Panc1 (cell line): ENCODE data around the gene NFKB2. TPM values are rescaled to one million over a fixed set of nuclear protein-coding genes. Genes with fewer than 3 reads are reported as not detected.

Source experiments
- ATAC-seq: fragments of 200-7000 bp; cut with Tn5 transposase; 2 replicates; pipeline ENCODE4 v1.9.1; 2020; ENCODE audit warnings: mild to moderate bottlenecking, moderate library complexity
- BruUV-seq: library from RNA; stranded (reverse); fragments of 400-500 nt; replicated peaks from 2 replicates; lab custom pipeline; 2021; lab: Mats Ljungman, UMichigan
- CTCF ChIA-PET: fragments of 300-600 bp; sonication (Branson Sonifier 250); formaldehyde crosslinking; loops from one replicate; lab custom pipeline; 2022; ENCODE audit warnings: antibody characterized with exemption; lab: Charles Lee
- POLR2A ChIA-PET: fragments of 300-600 bp; sonication (Branson Sonifier 250); formaldehyde crosslinking; loops from one replicate; lab custom pipeline; 2022; ENCODE audit warnings: antibody characterized with exemption; lab: Charles Lee
- DNase-seq: peaks from one replicate; pipeline ENCODE4 v3.0.0-alpha.2; 2010; ENCODE audit warnings: low read depth, low spot score
- H3K27ac ChIP-seq: 2 replicates; pipeline ENCODE4 v1.5.1; 2011; ENCODE audit warnings: mild to moderate bottlenecking, low read length, inconsistent platforms
- H3K27me3 ChIP-seq: fragments of 200-500 bp; sonication (Bioruptor generic); 2 replicates; pipeline ENCODE4 v1.6.0; 2014; ENCODE audit warnings: low read length, inconsistent platforms; ENCODE audit not compliant: control insufficient read depth, insufficient read depth
- H3K36me3 ChIP-seq: fragments of 200-500 bp; sonication (Bioruptor generic); 2 replicates; pipeline ENCODE4 v1.5.1; 2014; ENCODE audit warnings: inconsistent platforms, mild to moderate bottlenecking, low read length, moderate library complexity; ENCODE audit not compliant: control insufficient read depth, insufficient read depth
- H3K4me1 ChIP-seq: 2 replicates; pipeline ENCODE4 v1.5.1; 2011; ENCODE audit warnings: inconsistent platforms, mild to moderate bottlenecking, low read length, moderate library complexity; ENCODE audit not compliant: control insufficient read depth, insufficient read depth
- H3K4me3 ChIP-seq, 2 experiments: 2 replicates each; pipeline ENCODE4 v1.5.1; 2011 to 2012; ENCODE audit warnings: low read depth in 2 of 2, low read length in 2 of 2, mild to moderate bottlenecking in 2 of 2, inconsistent platforms in 1 of 2, moderate library complexity in 1 of 2
- H3K9me3 ChIP-seq: fragments of 200-500 bp; sonication (Bioruptor generic); 2 replicates; pipeline ENCODE4 v1.5.1; 2014; ENCODE audit warnings: low read depth, mild to moderate bottlenecking, inconsistent platforms, low read length, moderate library complexity; ENCODE audit not compliant: control insufficient read depth, insufficient read depth
- POLR2AphosphoS5 ChIP-seq: IDR thresholded peaks from 2 replicates; pipeline ENCODE4 v1.6.1; 2012; ENCODE audit warnings: mild to moderate bottlenecking, low read depth, low read length, moderate library complexity
- SIN3A ChIP-seq: IDR thresholded peaks from 2 replicates; pipeline ENCODE4 v1.6.1; 2012; ENCODE audit warnings: low read depth, mild to moderate bottlenecking, low read length, moderate library complexity, borderline replicate concordance; ENCODE audit not compliant: insufficient read depth
- TCF7L2 ChIP-seq: IDR thresholded peaks from 2 replicates; pipeline ENCODE4 v1.6.1; 2011; ENCODE audit warnings: mild to moderate bottlenecking, low read depth, low read length, inconsistent platforms
- in situ Hi-C: cut with HindIII; loops from 2 replicates; pipeline ENCODE4 v1.10.0; 2016; ENCODE audit warnings: low sequenced_read_pairs, low pct_unique_long_range_greater_than_20kb
- intact Hi-C: fragments of 100-400 bp; cut with micrococcal nuclease; formaldehyde crosslinking; loops from one replicate; pipeline ENCODE4 v1.10.0; 2022; ENCODE audit not compliant: unreplicated experiment
- total RNA-seq: library from RNA; stranded (reverse); gene quantifications from one replicate; pipeline ENCODE4 v1.2.1, GENCODE V29; 2021; ENCODE audit not compliant: unreplicated experiment
- TF ChIP-seq, protein P1 (sequence below), 2 experiments: IDR thresholded peaks; 2 replicates each; pipeline ENCODE4 v1.6.1; 2011 to 2012; ENCODE audit warnings: low read depth in 2 of 2, control low read depth in 1 of 2, low read length in 1 of 2, mild to moderate bottlenecking in 1 of 2, moderate library complexity in 1 of 2; ENCODE audit not compliant: insufficient read depth in 1 of 2

NFKB2 gene
- total RNA-seq, 1 experiment from 2014 or later, result 105 TPM

DNA sequence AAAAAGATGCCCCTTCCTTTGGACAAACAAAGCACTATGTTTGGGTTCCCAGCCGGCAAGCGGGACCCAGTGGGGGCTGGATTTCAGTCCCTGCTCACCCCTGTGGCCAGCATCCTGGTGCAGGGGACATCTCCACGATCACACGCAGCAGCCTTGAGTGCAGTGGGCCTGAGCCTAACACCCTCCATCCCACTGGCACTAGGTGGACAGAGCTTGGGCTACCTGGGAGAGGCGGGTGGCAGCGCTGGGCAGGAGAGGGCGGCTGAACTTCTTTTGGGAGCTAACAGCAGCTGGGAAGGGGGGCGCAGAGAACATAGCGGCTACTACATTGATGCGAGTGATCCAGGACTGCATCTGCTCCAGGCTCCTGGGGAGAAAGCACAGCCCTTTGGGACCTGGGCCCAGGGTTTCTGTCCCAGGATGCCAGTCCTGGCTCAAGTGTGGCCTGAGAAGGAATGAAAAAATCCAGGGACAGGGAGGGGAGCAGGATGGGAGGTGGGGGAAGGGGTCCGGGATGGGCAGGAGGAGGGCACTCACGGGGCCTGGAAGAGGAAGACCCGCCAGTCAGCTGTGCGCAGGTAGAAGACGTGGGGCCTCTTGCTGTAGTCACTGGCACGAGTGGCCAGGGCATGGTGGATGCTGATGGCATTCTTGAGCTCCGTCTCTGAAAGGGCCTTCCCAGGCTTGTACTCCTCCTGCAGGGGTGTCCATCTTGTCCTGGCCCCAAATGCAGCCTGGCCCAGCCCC lies 9.0 kb downstream of the NFKB2 start:
- Histone ChIP-seq H3K27me3 (no peaks in the 10 kb centered on the region), H3K9me3 (no peaks in the 10 kb centered on the region), H3K4me3 (no peak overlapping the region), H3K36me3 (peaks cover 2% of the 10 kb centered on the region; the same call in 1 of the 2 replicates), H3K27ac (no peak overlapping the region), H3K4me1 (peaks cover 27% of the 10 kb centered on the region)
- no TSS peak for BruUV-seq
- TF ChIP-seq SIN3A (no peak), POLR2AphosphoS5 (peak; percentile 31; the same call in 1 of the 2 replicates)
- CTCF ChIA-PET, result interaction anchor here (0.7 to 1.4 kb wide), 6 partner anchors 8 to 21 kb away, joined by 4 to 14 read pairs (median 6); partner anchors contain the start of gene FBXL15
- DNase-seq, result no peak
- in situ Hi-C loops (no loop called here), intact Hi-C loops (loop anchor here (5.0 kb wide), 1 partner anchor 177 kb away; the partner anchor contains the start of gene ELOVL3)
- POLR2A ChIA-PET, result no interaction called here
- no peak for ATAC-seq

DNA sequence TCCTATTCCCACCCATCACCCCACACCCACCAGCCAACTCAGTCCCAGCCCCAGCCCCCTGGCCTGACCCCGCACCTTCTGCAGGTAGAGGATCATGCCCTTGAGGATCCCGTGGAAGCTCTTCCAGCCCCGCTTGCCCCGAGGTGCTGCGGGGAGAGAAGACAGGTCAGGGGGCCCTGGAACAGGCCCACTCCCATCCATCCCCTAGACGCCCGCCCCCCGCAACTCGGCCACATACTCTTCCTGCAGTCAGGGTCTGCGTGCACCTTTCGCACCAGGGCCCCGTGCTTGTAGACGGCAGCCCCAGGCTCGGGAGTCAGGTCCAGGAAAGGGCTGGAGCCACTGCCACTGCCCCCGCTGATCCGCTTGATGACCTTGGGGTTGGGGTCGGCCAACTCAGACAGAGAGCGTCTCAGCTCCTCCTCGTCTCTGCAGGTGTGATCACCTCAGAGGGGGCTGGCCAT lies 9.6 kb downstream of the NFKB2 start:
- 0 out of 2 replicates have a peak, but pooled peaks cover 2% of the 10 kb centered on the region for H3K27me3 ChIP-seq
- intact Hi-C loops, result no loop called here
- CTCF ChIA-PET, result interaction anchor here (0.9 to 1.0 kb wide), 2 partner anchors 8 to 21 kb away, joined by 4 to 10 read pairs; no protein-coding TSS in a partner anchor
- TF ChIP-seq TCF7L2 (no peak), POLR2AphosphoS5 (peak; percentile 49)
- no peak for ATAC-seq
- H3K9me3 ChIP-seq, result no peaks in the 10 kb centered on the region
- H3K4me3 ChIP-seq, result no peak overlapping the region
- H3K27ac ChIP-seq, result no peak overlapping the region
- H3K4me1 ChIP-seq, result peaks cover 23% of the 10 kb centered on the region
- no peak for DNase-seq
- no TSS peak for BruUV-seq
- in situ Hi-C loops, result no loop called here
- H3K36me3 ChIP-seq, result peaks cover 2% of the 10 kb centered on the region; the same call in 1 of the 2 replicates
- POLR2A ChIA-PET, result no interaction called here

DNA sequence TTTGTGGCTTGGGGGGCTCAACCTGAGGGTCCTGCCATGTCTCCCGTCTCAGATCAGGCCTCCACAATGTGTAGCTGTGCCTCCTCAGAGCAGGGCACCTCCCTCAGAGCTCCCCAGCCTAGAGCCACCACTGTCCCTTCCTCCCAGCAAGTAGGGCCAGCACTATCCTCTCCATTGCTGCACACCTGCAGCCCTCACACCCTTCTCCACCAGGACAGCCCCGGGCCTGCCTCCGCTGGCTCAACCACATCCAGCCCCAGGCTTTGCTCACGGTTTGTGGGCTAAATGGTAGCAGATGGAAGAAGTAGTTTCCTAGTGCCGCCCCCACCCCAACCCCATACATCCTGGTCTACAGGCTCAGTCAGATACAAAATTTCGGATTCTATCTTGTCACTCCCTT lies 10.1 kb downstream of the NFKB2 start:
- POLR2A ChIA-PET, result interaction anchor here (0.7 kb wide), 1 partner anchor 174 kb away, joined by 3 read pairs; no protein-coding TSS in a partner anchor
- CTCF ChIA-PET, result interaction anchor here (1.0 kb wide), 1 partner anchor 20 kb away, joined by 10 read pairs; no protein-coding TSS in a partner anchor
- no TSS peak for BruUV-seq
- TF ChIP-seq TCF7L2 (no peak), POLR2AphosphoS5 (no peak; the same call in 1 of the 2 replicates)
- TF ChIP-seq, protein P1, sequence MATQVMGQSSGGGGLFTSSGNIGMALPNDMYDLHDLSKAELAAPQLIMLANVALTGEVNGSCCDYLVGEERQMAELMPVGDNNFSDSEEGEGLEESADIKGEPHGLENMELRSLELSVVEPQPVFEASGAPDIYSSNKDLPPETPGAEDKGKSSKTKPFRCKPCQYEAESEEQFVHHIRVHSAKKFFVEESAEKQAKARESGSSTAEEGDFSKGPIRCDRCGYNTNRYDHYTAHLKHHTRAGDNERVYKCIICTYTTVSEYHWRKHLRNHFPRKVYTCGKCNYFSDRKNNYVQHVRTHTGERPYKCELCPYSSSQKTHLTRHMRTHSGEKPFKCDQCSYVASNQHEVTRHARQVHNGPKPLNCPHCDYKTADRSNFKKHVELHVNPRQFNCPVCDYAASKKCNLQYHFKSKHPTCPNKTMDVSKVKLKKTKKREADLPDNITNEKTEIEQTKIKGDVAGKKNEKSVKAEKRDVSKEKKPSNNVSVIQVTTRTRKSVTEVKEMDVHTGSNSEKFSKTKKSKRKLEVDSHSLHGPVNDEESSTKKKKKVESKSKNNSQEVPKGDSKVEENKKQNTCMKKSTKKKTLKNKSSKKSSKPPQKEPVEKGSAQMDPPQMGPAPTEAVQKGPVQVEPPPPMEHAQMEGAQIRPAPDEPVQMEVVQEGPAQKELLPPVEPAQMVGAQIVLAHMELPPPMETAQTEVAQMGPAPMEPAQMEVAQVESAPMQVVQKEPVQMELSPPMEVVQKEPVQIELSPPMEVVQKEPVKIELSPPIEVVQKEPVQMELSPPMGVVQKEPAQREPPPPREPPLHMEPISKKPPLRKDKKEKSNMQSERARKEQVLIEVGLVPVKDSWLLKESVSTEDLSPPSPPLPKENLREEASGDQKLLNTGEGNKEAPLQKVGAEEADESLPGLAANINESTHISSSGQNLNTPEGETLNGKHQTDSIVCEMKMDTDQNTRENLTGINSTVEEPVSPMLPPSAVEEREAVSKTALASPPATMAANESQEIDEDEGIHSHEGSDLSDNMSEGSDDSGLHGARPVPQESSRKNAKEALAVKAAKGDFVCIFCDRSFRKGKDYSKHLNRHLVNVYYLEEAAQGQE (IDR thresholded peaks at IDR 0.05; ENCODE audit: insufficient read depth in 1 of 2, low read depth in 2 of 2, low read length in 1 of 2), result no peak
- Histone ChIP-seq H3K4me1 (peaks cover 25% of the 10 kb centered on the region), H3K9me3 (no peaks in the 10 kb centered on the region), H3K36me3 (peaks cover 2% of the 10 kb centered on the region; the same call in 1 of the 2 replicates), H3K4me3 (no peak overlapping the region), H3K27me3 (0 out of 2 replicates have a peak, but pooled peaks cover 2% of the 10 kb centered on the region), H3K27ac (no peak overlapping the region)
- intact Hi-C loops, result no loop called here
- DNase-seq (no peak), ATAC-seq (no peak)
- in situ Hi-C loops, result no loop called here
